ENCODE data around the gene ZNF444.
A peak's percentile ranks its signal among the peaks of the same experiment; 100 is the strongest.

Gene ZNF444

GRCh38 chr19:56121180-56122167 is 19.6 kb upstream of the ZNF444 start, which contains the start of gene ZNF787:
TSS of gene ZNF787 (minus strand) at chr19:56121295. CDS start at chr19:56103217, 18,078 bp downstream.
- in situ Hi-C loops (cut with HindIII; ENCODE audit: low sequenced_read_pairs), result no loop called here
- no peak for TF ChIP-seq CTCF (IDR thresholded peaks at IDR 0.05; ENCODE audit: low read depth, low read length, missing control alignments)

DNA sequence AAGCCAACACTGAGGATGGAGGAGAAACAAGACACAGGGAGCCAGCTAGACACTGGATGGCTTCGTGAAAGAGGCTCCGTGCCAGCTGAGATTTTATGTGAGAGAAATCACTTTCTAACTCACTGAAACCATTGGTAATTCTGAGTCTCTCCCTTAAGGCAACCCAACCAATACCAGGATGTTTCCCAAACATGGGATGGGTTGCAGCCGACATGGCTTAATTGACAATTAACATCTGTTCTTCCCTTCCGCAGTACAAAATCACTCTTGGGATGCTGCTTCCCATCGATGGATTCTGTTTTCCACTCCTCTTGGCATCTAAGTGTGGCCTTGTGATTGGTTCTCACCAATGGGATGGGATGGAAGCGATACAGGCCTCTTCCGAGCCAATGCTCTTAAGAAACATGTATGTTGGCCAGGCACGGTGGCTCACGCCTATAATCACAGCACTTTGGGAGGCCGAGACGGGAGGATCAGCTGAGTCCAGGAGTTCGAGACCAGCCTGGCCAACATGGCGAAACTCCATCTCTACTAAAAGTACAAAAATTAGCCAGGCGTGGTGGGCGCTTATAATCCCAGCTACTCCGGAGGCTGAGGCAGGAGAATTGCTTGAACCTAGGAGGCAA is 17.7 kb upstream of the ZNF444 start:
- in situ Hi-C loops (cut with HindIII; ENCODE audit: low sequenced_read_pairs), result no loop called here
- DNase-seq (ENCODE audit: low read depth), result no peak
- H3K4me3 ChIP-seq (ENCODE audit: low read depth, low read length), result no peak overlapping the region
- TF ChIP-seq CTCF (IDR thresholded peaks at IDR 0.05; ENCODE audit: low read depth, low read length, missing control alignments), result no peak

More at GRCh38 chr19:56121180-56122167, 19.6 kb upstream of the ZNF444 start, which contains the start of gene ZNF787:
- DNase-seq (ENCODE audit: low read depth), result peak; percentile 93
- peak within 1 kb of the TSS; percentile 82 for H3K4me3 ChIP-seq (ENCODE audit: low read depth, low read length)

- in situ Hi-C loops (cut with HindIII; ENCODE audit: low sequenced_read_pairs), result no loop called here
- no peak for DNase-seq (ENCODE audit: low read depth)
- TF ChIP-seq CTCF (IDR thresholded peaks at IDR 0.05; ENCODE audit: low read depth, low read length, missing control alignments), result no peak
- H3K4me3 ChIP-seq (ENCODE audit: low read depth, low read length), result no peak overlapping the region
Measured at GRCh38 chr19:56124578-56124977, 16.5 kb upstream of the ZNF444 start.

- in situ Hi-C loops (cut with HindIII; ENCODE audit: low sequenced_read_pairs), result no loop called here
- TF ChIP-seq CTCF (IDR thresholded peaks at IDR 0.05; ENCODE audit: low read depth, low read length, missing control alignments), result no peak
- H3K4me3 ChIP-seq (ENCODE audit: low read depth, low read length), result no peak overlapping the region
- DNase-seq (ENCODE audit: low read depth), result no peak
Measured at GRCh38 chr19:56125806-56126590, 15.1 kb upstream of the ZNF444 start.

GRCh38 chr19:56126983-56127780 is 13.9 kb upstream of the ZNF444 start:
- no peak overlapping the region for H3K4me3 ChIP-seq (ENCODE audit: low read depth, low read length)
- DNase-seq (ENCODE audit: low read depth), result no peak
- in situ Hi-C loops (cut with HindIII; ENCODE audit: low sequenced_read_pairs), result no loop called here
- TF ChIP-seq CTCF (IDR thresholded peaks at IDR 0.05; ENCODE audit: low read depth, low read length, missing control alignments), result no peak

Data from astrocyte of the cerebellum (primary cell).